GM12878 (cell line): ENCODE results near the gene PCK1. TPM values are rescaled to one million over a fixed set of nuclear protein-coding genes. Genes with fewer than 3 reads are reported as not detected.

Source experiments
- ATAC-seq: fragments of 200-7000 bp; cut with Tn5 transposase; 3 replicates; pipeline ENCODE4 v1.9.1; 2020; ENCODE audit warnings: mild to moderate bottlenecking, moderate library complexity
- BruUV-seq: library from RNA; stranded (reverse); fragments of 400-500 nt; replicated peaks from 2 replicates; lab custom pipeline; 2021; lab: Mats Ljungman, UMichigan
- CTCF ChIA-PET: fragments of 300-600 bp; sonication (Branson Sonifier 250); formaldehyde crosslinking; extraction: SDS; loops from one replicate; lab custom pipeline; 2021; ENCODE audit warnings: inconsistent platforms; lab: Yijun Ruan, JAX
- POLR2A ChIA-PET: fragments of 350-600 bp; formaldehyde crosslinking; extraction: SDS; loops from one replicate; lab custom pipeline; 2021; ENCODE audit warnings: inconsistent platforms; lab: Charles Lee
- RAD21 ChIA-PET: fragments of 300-600 bp; sonication (Branson Sonifier 250); formaldehyde crosslinking; loops from one replicate; lab custom pipeline; 2023; ENCODE audit warnings: antibody characterized with exemption; ENCODE audit not compliant: unreplicated experiment; lab: Charles Lee
- SMC1A ChIA-PET: fragments of 300-600 bp; sonication (Branson Sonifier 250); formaldehyde crosslinking; loops from one replicate; lab custom pipeline; 2023; ENCODE audit not compliant: unreplicated experiment, uncharacterized antibody; lab: Charles Lee
- DNase-seq: peaks from one replicate; pipeline ENCODE4 v3.0.0-alpha.2; 2011; ENCODE audit warnings: low read depth, low spot score
- FAIRE-seq: peaks from 3 replicates; lab custom pipeline; 2011; peaks lifted over from hg19 to GRCh38; lab: Jason Lieb, UNC
- H2AFZ ChIP-seq: 2 replicates; pipeline ENCODE4 v1.6.0; 2011; ENCODE audit warnings: low read depth, low read length, control low read depth; ENCODE audit not compliant: control insufficient read depth
- H3K27ac ChIP-seq: 2 replicates; pipeline ENCODE4 v1.5.1; 2011; ENCODE audit warnings: control low read depth; ENCODE audit not compliant: control insufficient read depth, insufficient read depth
- H3K27me3 ChIP-seq, 2 experiments: replicated peaks in 1 of 2; 2 replicates each; pipeline versions ENCODE4 v1.6.0 to v1.6.1; 2011; ENCODE audit warnings: low read length in 1 of 2; ENCODE audit not compliant: control insufficient read depth in 2 of 2, insufficient read depth in 2 of 2
- H3K36me3 ChIP-seq, 2 experiments: 2 replicates each; pipeline ENCODE4 v1.5.1; 2011; ENCODE audit warnings: low read length in 1 of 2; ENCODE audit not compliant: control insufficient read depth in 2 of 2, insufficient read depth in 2 of 2
- H3K4me1 ChIP-seq: 2 replicates; pipeline ENCODE4 v1.6.1; 2011; ENCODE audit warnings: mild to moderate bottlenecking, low read length, moderate library complexity, mixed read lengths; ENCODE audit not compliant: control insufficient read depth, insufficient read depth
- H3K4me2 ChIP-seq: 2 replicates; pipeline ENCODE4 v1.6.0; 2011; ENCODE audit warnings: control low read depth; ENCODE audit not compliant: control insufficient read depth, insufficient read depth
- H3K4me3 ChIP-seq: fragments of 200-600 bp; sonication (generic); 2 replicates; pipeline ENCODE4 v1.5.1; 2016
- H3K79me2 ChIP-seq: 2 replicates; pipeline ENCODE4 v1.6.0; 2011; ENCODE audit warnings: low read length; ENCODE audit not compliant: control insufficient read depth, insufficient read depth
- H3K9ac ChIP-seq: 2 replicates; pipeline ENCODE4 v1.8.0; 2011; ENCODE audit warnings: low read length, control low read depth, mixed read lengths; ENCODE audit not compliant: control insufficient read depth, insufficient read depth
- H3K9me3 ChIP-seq: replicated peaks from 3 replicates; pipeline ENCODE4 v1.5.1; 2011; ENCODE audit warnings: mild to moderate bottlenecking, low read length; ENCODE audit not compliant: control insufficient read depth, insufficient read depth
- H4K20me1 ChIP-seq: 2 replicates; pipeline ENCODE4 v1.6.0; 2011; ENCODE audit not compliant: control insufficient read depth, insufficient read depth
- CBX5 ChIP-seq: sonication (generic); IDR thresholded peaks from 2 replicates; pipeline ENCODE4 v1.6.1; 2016; ENCODE audit warnings: low read depth, moderate library complexity, mild to moderate bottlenecking, inconsistent platforms
- CTCF ChIP-seq, 3 experiments: IDR thresholded peaks in 2 of 3; conservative IDR thresholded peaks in 1 of 3; 2 replicates each; pipeline ENCODE4 v1.5.1; 2011; ENCODE audit warnings: low read depth in 3 of 3, low read length in 3 of 3, mild to moderate bottlenecking in 3 of 3, control low read depth in 2 of 3, moderate library complexity in 2 of 3, inconsistent platforms in 1 of 3, mixed read lengths in 1 of 3; ENCODE audit not compliant: control insufficient read depth in 2 of 3, insufficient read depth in 1 of 3; ENCODE audit errors: extremely low read depth in 1 of 3
- ELK1 ChIP-seq: IDR thresholded peaks from 2 replicates; pipeline ENCODE4 v1.6.1; 2012; ENCODE audit warnings: low read depth, low read length, improper control_type of control experiment
- IKZF1 ChIP-seq: fragments of 450-650 bp; conservative IDR thresholded peaks from 2 replicates; pipeline ENCODE4 v1.6.1; 2017; ENCODE audit warnings: antibody characterized with exemption, mild to moderate bottlenecking
- IRF3 ChIP-seq: fragments of 450-650 bp; IDR thresholded peaks from 2 replicates; pipeline ENCODE4 v1.6.1; 2014; ENCODE audit warnings: mild to moderate bottlenecking
- KLF5 ChIP-seq: fragments of 450-650 bp; IDR thresholded peaks from 2 replicates; pipeline ENCODE4 v1.6.1; 2014; ENCODE audit warnings: mild to moderate bottlenecking; ENCODE audit not compliant: partially characterized antibody
- MLLT1 ChIP-seq: fragments of 450-650 bp; IDR thresholded peaks from 2 replicates; pipeline ENCODE4 v1.6.1; 2016; ENCODE audit warnings: mild to moderate bottlenecking
- MXI1 ChIP-seq: fragments of 150-350 bp; IDR thresholded peaks from 2 replicates; pipeline ENCODE4 v1.6.1; 2011; ENCODE audit warnings: low read depth, mild to moderate bottlenecking, inconsistent platforms, low read length, improper control_type of control experiment
- NBN ChIP-seq: fragments of 450-650 bp; IDR thresholded peaks from 2 replicates; pipeline ENCODE4 v1.6.1; 2016
- ZBED1 ChIP-seq: IDR thresholded peaks from 2 replicates; pipeline ENCODE4 v1.6.1; 2016; ENCODE audit warnings: borderline replicate concordance
- WGBS: methylation state at CpG from one replicate; pipeline ENCODE4 v1.1.6; 2016; ENCODE audit warnings: low lambda C conversion rate; ENCODE audit not compliant: insufficient replicate concordance, insufficient coverage; ENCODE audit errors: missing lambda C conversion rate; 5-methylcytosine and 5-hydroxymethylcytosine counted together
- in situ Hi-C: fragments of 300-500 bp; cut with MboI; formaldehyde crosslinking; loops from 9 replicates; pipeline ENCODE4 v1.14.3; 2018; ENCODE audit warnings: mixed read lengths
- intact Hi-C: fragments of 100-400 bp; cut with micrococcal nuclease; formaldehyde crosslinking; loops from one replicate; pipeline ENCODE4 v1.14.2; 2022; ENCODE audit not compliant: unreplicated experiment
- polyA plus RNA-seq, 11 experiments: library from polyadenylated mRNA; depleted of rRNA in 4 of 11; unstranded in 6 of 11; stranded (reverse) in 5 of 11; fragments of >200 nt; fragmentation: Nextera tagmentation in 4 of 11; fragmentation: Illumina TruSeq in 1 of 11; extraction: Ambion mirVana in 4 of 11; extraction: Trizol in 1 of 11; gene quantifications; 1 replicate in 1 of 11; 2 replicates in 10 of 11; pipeline versions ENCODE4 v1.2.1 to v1.2.3, GENCODE V29; 2011 to 2016; ENCODE audit warnings: inconsistent platforms in 2 of 11, missing spikeins in 2 of 11, low read depth in 1 of 11
- total RNA-seq, 4 experiments: library from RNA; depleted of rRNA in 3 of 4; stranded (reverse); fragments of >200 nt in 3 of 4; fragmentation: Illumina TruSeq in 1 of 4; extraction: Trizol in 1 of 4; gene quantifications; 2 replicates each; pipeline versions ENCODE4 v1.2.1 to v1.2.3, GENCODE V29; 2013 to 2021

PCK1 gene
- total and polyA plus RNA-seq, 10 of the 15 experiments (the other 5 are each of a cell fraction or from before 2014, with no cell fraction given), result 0.02 to 0.33 (median 0.09) TPM; not detected in 5

- no peaks in the 10 kb centered on the region for H3K79me2 ChIP-seq
- H3K9me3 ChIP-seq, result no peaks in the 10 kb centered on the region
- POLR2A ChIA-PET, result no interaction called here
- TF ChIP-seq MXI1 (no peak), MLLT1 (no peak), CTCF (IDR thresholded peaks at IDR 0.05 in 2 of 3, conservative IDR thresholded peaks at IDR 0.05 in 1 of 3; ENCODE audit: control insufficient read depth in 2 of 3, extremely low read depth in 1 of 3, insufficient read depth in 1 of 3, low read depth in 3 of 3, low read length in 3 of 3) (no peak), IKZF1 (no peak), ZBED1 (no peak), NBN (no peak), CBX5 (no peak), ELK1 (no peak), KLF5 (no peak), IRF3 (no peak)
- H3K4me3 ChIP-seq, result no peak overlapping the region
- SMC1A ChIA-PET, result interaction anchor here (0.6 kb wide), 1 partner anchor 587 kb away, joined by 3 read pairs; no protein-coding TSS in a partner anchor
- H4K20me1 ChIP-seq, result no peaks in the 10 kb centered on the region
- intact Hi-C loops (no loop called here), in situ Hi-C loops (no loop called here)
- RAD21 ChIA-PET, result no interaction called here
- H3K27ac ChIP-seq, result no peak overlapping the region
- H3K4me2 ChIP-seq, result no peak overlapping the region
- no peaks in the 10 kb centered on the region for H3K36me3 ChIP-seq
- no peak overlapping the region for H2AFZ ChIP-seq
- H3K4me1 ChIP-seq, result no peaks in the 10 kb centered on the region
- peaks cover 0 to 6% of the 10 kb centered on the region in 2 experiments; a peak in 3 of 4 replicates for H3K27me3 ChIP-seq
- DNase-seq (no peak), FAIRE-seq (no peak), ATAC-seq (no peak)
- 42% methylated on average over 8 of the region's 8 CpGs for WGBS
- CTCF ChIA-PET, result no interaction called here
- no TSS peak for BruUV-seq
- H3K9ac ChIP-seq, result no peak overlapping the region
Measured at GRCh38 chr20:57570920-57571319, 10.0 kb downstream of the PCK1 start.
